SU-DHL-6 (cell line): Measurements from ENCODE around the gene CORO1C.

Experiments used
- H2AFZ ChIP-seq: fragments of 200-600 bp; sonication (generic); 2 replicates; pipeline ENCODE4 v1.6.1; 2014; ENCODE audit warnings: low read depth, mild to moderate bottlenecking, moderate library complexity, mixed read lengths, antibody characterized with exemption, low read length; ENCODE audit not compliant: severe bottlenecking
- H3F3A ChIP-seq: fragments of 200-600 bp; shearing (Covaris generic); 2 replicates; pipeline ENCODE4 v1.6.0; 2016; ENCODE audit warnings: antibody characterized with exemption, mild to moderate bottlenecking; ENCODE audit not compliant: insufficient read depth
- H3K27ac ChIP-seq: fragments of 200-600 bp; sonication (generic); 2 replicates; pipeline ENCODE4 v1.5.1; 2016; ENCODE audit warnings: low read depth, mild to moderate bottlenecking, low read length, moderate library complexity, mixed read lengths
- H3K27me3 ChIP-seq: fragments of 200-600 bp; sonication (generic), shearing (Covaris generic); 2 replicates; pipeline ENCODE4 v1.6.0; 2014; ENCODE audit warnings: mild to moderate bottlenecking, low read length
- H3K36me3 ChIP-seq: fragments of 200-600 bp; sonication (generic); 2 replicates; pipeline ENCODE4 v1.6.1; 2014; ENCODE audit warnings: mild to moderate bottlenecking, low read length, mixed read lengths
- H3K4me2 ChIP-seq: fragments of 300-600, 200-600 bp; shearing (Covaris generic), sonication (generic); 2 replicates; pipeline ENCODE4 v1.6.0; 2014; ENCODE audit warnings: low read length, low read depth, mild to moderate bottlenecking; ENCODE audit not compliant: poor library complexity, severe bottlenecking
- H3K4me3 ChIP-seq: fragments of 200-600 bp; sonication (generic); 2 replicates; pipeline ENCODE4 v1.5.1; 2014; ENCODE audit warnings: antibody characterized with exemption, low read length, mild to moderate bottlenecking, mixed read lengths; ENCODE audit not compliant: insufficient read depth, poor library complexity, severe bottlenecking
- H3K79me2 ChIP-seq: fragments of 200-600 bp; sonication (generic); 2 replicates; pipeline ENCODE4 v1.6.1; 2014; ENCODE audit warnings: mild to moderate bottlenecking, low read length, moderate library complexity; ENCODE audit not compliant: insufficient read depth
- H3K9ac ChIP-seq: fragments of 200-600 bp; sonication (generic); 2 replicates; pipeline ENCODE4 v1.7.0; 2014; ENCODE audit warnings: mild to moderate bottlenecking, low read length
- H3K9me2 ChIP-seq: fragments of 200-600 bp; sonication (generic); replicated peaks from 2 replicates; pipeline ENCODE4 v1.6.1; 2014; ENCODE audit warnings: low read length; ENCODE audit not compliant: insufficient read depth
- H3K9me3 ChIP-seq: fragments of 200-600 bp; sonication (generic); 2 replicates; pipeline ENCODE4 v1.6.1; 2014; ENCODE audit warnings: low read length, mixed read lengths; ENCODE audit not compliant: insufficient read depth
- H4K20me1 ChIP-seq: fragments of 200-600 bp; sonication (generic); 2 replicates; pipeline ENCODE4 v1.6.1; 2014; ENCODE audit warnings: low read depth, mild to moderate bottlenecking, antibody characterized with exemption, low read length, moderate library complexity, mixed read lengths
- EZH2phosphoT487 ChIP-seq: fragments of 200-600 bp; sonication (generic), shearing (Covaris generic); conservative IDR thresholded peaks from 2 replicates; pipeline ENCODE4 v1.6.1; 2018; ENCODE audit warnings: mild to moderate bottlenecking, antibody characterized with exemption, low read length, moderate library complexity, mixed read lengths
- TF ChIP-seq, protein P1 (sequence below): fragments of 200-600 bp; sonication (generic); IDR thresholded peaks from one replicate; pipeline ENCODE4 v1.5.1; 2017; ENCODE audit warnings: antibody characterized with exemption, mild to moderate bottlenecking, low read length, moderate library complexity; ENCODE audit not compliant: insufficient read depth, poor library complexity, severe bottlenecking

The CORO1C gene

DNA sequence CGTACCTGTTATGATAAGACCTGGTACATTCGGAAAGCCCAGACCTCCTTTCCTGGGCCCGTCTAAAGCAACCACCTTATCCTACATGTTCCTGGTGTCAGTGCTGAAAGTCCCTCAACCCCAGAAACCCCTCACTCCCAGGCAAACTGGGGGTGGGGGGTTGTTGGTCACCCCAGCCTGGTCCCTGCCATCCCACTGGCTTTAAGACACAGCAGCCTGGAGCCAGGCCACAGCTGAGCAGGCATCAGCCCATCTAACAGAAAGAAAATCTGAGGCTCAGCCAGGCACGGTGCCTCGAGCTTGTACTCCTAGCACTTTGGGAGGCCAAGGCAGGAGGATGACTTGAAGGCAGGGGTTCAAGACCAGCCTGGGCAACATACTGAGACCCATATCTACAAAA, 102.2 kb downstream of the CORO1C start:
- no peak overlapping the region for H3K4me2 ChIP-seq
- H3K27ac ChIP-seq: no peak overlapping the region

DNA sequence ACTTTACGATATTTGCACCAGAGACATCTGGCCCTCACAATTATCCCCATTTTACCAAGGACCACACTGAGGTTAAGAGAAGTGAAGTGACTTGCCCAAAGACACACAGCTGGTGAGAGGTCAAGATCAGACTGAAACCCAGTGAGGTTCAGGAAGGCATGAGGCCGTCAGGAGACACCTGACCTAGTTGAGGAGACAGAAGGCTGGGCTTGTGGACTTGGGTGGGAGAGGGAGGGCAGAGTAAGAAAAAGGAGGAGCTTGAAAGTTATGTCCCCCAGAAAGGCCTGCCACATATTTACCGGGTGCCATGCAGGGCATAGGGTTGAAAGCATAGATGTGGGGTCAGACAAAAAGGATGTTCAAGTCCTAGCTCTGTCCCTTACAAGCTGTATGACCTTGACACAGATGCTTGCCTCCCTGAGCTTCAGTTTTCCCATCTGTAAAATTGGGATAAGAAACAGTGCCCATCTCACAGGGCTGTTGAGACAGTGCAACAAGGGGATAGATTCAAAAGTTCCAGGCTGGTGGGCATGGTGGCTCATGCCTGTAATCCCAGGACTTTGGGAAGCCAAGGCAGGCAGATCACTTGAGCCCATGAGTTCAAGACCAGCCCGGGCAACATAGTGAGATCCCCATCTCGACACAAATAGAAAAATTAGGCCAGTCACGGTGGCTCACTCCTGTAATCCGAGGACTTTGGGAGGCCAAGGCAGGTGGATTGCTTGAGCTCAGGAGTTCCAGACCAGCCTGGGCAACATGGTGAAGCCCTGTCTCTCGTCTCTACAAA, 104.0 kb downstream of the CORO1C start:
- no peak overlapping the region for H2AFZ ChIP-seq
- H3K79me2 ChIP-seq: no peaks in the 10 kb centered on the region
- H3F3A ChIP-seq: no peaks in the 10 kb centered on the region
- TF ChIP-seq EZH2phosphoT487: no peak
- TF ChIP-seq, protein P1, sequence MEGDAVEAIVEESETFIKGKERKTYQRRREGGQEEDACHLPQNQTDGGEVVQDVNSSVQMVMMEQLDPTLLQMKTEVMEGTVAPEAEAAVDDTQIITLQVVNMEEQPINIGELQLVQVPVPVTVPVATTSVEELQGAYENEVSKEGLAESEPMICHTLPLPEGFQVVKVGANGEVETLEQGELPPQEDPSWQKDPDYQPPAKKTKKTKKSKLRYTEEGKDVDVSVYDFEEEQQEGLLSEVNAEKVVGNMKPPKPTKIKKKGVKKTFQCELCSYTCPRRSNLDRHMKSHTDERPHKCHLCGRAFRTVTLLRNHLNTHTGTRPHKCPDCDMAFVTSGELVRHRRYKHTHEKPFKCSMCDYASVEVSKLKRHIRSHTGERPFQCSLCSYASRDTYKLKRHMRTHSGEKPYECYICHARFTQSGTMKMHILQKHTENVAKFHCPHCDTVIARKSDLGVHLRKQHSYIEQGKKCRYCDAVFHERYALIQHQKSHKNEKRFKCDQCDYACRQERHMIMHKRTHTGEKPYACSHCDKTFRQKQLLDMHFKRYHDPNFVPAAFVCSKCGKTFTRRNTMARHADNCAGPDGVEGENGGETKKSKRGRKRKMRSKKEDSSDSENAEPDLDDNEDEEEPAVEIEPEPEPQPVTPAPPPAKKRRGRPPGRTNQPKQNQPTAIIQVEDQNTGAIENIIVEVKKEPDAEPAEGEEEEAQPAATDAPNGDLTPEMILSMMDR: no peak
- H3K9me2 ChIP-seq: no peaks in the 10 kb centered on the region
- no peaks in the 10 kb centered on the region for H3K27me3 ChIP-seq
- H3K9ac ChIP-seq: no peak overlapping the region
- H3K36me3 ChIP-seq: no peaks in the 10 kb centered on the region
- H3K4me2 ChIP-seq: no peak overlapping the region
- H3K27ac ChIP-seq: no peak overlapping the region
- H3K4me3 ChIP-seq: no peak overlapping the region
- no peaks in the 10 kb centered on the region for H3K9me3 ChIP-seq
- H4K20me1 ChIP-seq: no peaks in the 10 kb centered on the region

More for the DNA sequence above, 102.2 kb downstream of the CORO1C start:
- Histone ChIP-seq H4K20me1 (no peaks in the 10 kb centered on the region), H3K36me3 (no peaks in the 10 kb centered on the region), H3K9ac (no peak overlapping the region), H3K9me3 (no peaks in the 10 kb centered on the region), H3K4me3 (no peak overlapping the region), H3F3A (peaks cover 15% of the 10 kb centered on the region), H3K27me3 (no peaks in the 10 kb centered on the region), H3K79me2 (no peaks in the 10 kb centered on the region), H2AFZ (no peak overlapping the region), H3K9me2 (no peaks in the 10 kb centered on the region)
- TF ChIP-seq, protein P1: no peak
- no peak for TF ChIP-seq EZH2phosphoT487

DNA sequence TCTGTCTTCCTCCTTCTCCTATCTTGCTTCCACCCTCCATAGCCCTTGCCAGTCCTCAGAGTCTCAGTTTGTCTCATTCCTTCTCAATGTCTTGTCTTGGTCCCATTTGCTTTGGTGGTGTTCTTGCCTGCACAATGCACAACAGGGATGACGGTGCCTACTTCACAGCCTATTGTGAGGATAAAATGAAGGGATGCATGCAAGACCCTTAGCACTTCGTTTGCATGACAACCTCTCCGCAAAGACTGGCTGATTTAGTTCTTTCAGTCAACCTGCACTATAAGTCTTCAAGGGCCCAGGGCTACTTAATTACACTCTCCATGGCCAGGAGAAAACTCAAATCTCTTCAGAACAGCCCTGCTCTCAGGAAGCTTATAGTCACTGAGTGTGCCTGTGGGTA, 106.1 kb downstream of the CORO1C start:
- Histone ChIP-seq H3K4me3 (no peak overlapping the region), H4K20me1 (no peaks in the 10 kb centered on the region), H3K79me2 (no peaks in the 10 kb centered on the region), H3K4me2 (no peak overlapping the region), H3K27me3 (no peaks in the 10 kb centered on the region), H3F3A (no peaks in the 10 kb centered on the region), H3K9me3 (no peaks in the 10 kb centered on the region), H3K9ac (no peak overlapping the region), H3K36me3 (no peaks in the 10 kb centered on the region), H2AFZ (no peak overlapping the region), H3K27ac (no peak overlapping the region), H3K9me2 (no peaks in the 10 kb centered on the region)
- TF ChIP-seq, protein P1: no peak
- no peak for TF ChIP-seq EZH2phosphoT487
